Neuron (in vitro differentiated cells): ENCODE measurements around the gene ME3.

Source experiments
- H2AFZ ChIP-seq: one replicate; pipeline ENCODE4 v1.6.1; 2013; ENCODE audit warnings: low read depth, mild to moderate bottlenecking, inconsistent platforms, low read length, moderate library complexity
- H3K27me3 ChIP-seq: one replicate; pipeline ENCODE4 v1.6.1; 2013; ENCODE audit warnings: low read length; ENCODE audit not compliant: insufficient read depth
- H3K36me3 ChIP-seq: one replicate; pipeline ENCODE4 v1.6.1; 2013; ENCODE audit warnings: low read length; ENCODE audit not compliant: insufficient read depth
- H3K4me1 ChIP-seq: one replicate; pipeline ENCODE4 v1.6.1; 2013; ENCODE audit warnings: low read length; ENCODE audit not compliant: insufficient read depth
- H3K4me3 ChIP-seq: 2 replicates; pipeline ENCODE4 v1.5.1; 2013; ENCODE audit warnings: mild to moderate bottlenecking, low read length, moderate library complexity
- H3K9me3 ChIP-seq: one replicate; pipeline ENCODE4 v1.6.1; 2013; ENCODE audit warnings: low read length

Gene ME3

DNA sequence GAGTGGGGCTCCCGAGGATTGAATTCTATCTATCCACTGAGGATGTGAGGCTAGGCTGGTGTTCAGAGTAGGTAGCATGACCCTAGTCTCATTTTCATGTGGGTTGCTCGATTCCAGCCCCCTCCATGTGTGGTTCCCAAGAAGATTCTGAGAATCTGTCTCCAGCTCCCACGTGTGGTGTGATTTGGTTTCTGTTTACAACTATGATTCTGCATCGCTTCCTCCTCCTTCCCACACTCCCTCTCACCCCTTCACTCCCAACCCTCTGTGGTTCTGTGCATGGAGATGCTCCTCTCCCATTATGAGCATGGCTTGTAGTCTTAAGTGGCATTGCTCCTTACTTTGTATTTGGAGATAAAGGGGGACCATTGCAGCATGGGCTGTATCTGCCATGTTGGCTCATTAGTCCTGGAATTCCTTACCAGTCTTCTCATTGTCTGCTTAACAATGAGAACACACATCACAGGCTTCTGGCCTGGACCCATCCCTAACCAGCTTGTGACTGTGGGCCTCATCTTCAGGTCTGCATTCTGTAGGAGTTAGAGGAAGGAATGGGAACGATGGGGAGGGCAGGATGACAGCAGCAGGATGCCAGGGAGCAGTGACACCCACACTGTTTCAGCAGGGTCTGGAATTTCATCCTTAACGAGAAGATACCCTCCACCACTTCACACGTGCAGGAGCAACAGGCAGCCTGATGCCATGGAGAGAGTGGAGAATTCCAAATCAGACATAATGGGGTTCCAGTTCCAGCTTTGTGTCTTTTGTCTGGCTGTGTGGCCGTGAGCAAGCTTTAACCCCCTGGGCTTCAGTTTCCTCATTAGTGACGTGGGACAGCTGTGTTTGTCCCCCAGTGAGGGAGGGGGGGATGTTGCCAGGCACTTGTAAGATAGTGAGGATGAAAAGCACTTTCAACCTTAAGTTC is 211.7 kb downstream of the ME3 start:
- Histone ChIP-seq H3K27me3 (no peaks in the 10 kb centered on the region), H2AFZ (no peak overlapping the region)

DNA sequence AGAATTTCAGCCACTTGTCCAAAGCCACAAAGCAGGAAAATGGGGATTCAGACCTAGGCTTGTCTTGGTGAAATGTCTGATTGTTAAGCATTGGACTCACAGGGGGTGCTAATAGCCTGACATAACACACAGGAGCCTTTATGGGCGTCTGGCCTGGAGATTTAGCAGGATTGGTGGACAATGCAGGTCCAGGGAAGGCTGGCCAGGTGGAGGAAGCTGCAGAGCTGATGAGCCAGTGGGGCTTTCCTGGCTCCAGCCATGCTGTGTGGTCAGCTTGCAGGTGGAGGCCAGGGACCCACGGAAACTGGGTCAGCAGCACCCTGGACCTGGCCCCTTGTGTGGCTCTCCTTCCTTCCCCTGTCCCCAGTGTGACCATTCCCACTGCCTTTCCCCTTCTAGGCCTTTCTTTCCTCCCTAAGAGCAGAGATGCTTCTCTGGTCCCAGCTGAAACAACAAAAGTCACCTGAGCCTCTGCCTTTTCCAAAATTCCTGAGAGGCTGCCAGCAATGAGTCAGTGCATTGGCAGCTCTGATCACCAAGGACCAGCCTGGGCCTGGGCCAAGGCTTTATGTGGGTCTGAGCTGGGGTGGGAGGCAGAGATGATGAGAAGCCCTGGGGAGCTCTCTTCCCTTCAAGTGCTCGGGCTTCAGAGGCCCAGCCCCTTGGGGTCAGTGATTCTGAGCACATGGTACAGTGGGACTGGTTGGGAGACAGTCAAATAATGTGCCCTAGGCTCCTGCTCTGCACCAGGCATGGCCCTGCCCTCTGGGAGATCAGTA is 212.5 kb downstream of the ME3 start:
- peaks cover 3% of the 10 kb centered on the region for H3K9me3 ChIP-seq
- H2AFZ ChIP-seq, result no peak overlapping the region
- H3K27me3 ChIP-seq, result no peaks in the 10 kb centered on the region
- peaks cover 18% of the 10 kb centered on the region for H3K4me1 ChIP-seq
- no peaks in the 10 kb centered on the region for H3K36me3 ChIP-seq
- no peak overlapping the region for H3K4me3 ChIP-seq

More for the DNA sequence above, 211.7 kb downstream of the ME3 start:
- Histone ChIP-seq H3K36me3 (no peaks in the 10 kb centered on the region), H3K4me1 (peaks cover 18% of the 10 kb centered on the region), H3K4me3 (no peak overlapping the region), H3K9me3 (peaks cover 3% of the 10 kb centered on the region)

DNA sequence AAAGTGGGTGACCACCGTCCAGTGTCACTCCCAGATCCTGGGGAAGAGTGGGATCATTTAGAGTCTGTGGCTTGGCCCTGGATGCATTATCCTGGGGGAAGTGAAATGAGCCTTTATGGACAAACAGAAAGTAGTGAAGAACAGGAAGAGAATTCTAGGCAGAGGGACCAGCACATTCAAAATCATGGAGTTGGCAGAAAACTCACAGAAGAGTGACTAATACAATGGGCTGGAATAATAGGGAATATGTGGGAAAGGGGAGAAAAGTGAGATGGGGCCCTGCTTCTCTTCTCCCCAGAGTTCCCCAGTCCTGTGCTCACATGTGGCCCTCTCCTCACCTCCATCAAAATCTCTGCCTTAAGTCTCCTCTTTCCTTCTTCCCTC is 213.4 kb downstream of the ME3 start:
- Histone ChIP-seq H3K9me3 (peaks cover 3% of the 10 kb centered on the region), H3K4me1 (peaks cover 18% of the 10 kb centered on the region), H3K4me3 (no peak overlapping the region), H2AFZ (no peak overlapping the region), H3K27me3 (no peaks in the 10 kb centered on the region), H3K36me3 (no peaks in the 10 kb centered on the region)

DNA sequence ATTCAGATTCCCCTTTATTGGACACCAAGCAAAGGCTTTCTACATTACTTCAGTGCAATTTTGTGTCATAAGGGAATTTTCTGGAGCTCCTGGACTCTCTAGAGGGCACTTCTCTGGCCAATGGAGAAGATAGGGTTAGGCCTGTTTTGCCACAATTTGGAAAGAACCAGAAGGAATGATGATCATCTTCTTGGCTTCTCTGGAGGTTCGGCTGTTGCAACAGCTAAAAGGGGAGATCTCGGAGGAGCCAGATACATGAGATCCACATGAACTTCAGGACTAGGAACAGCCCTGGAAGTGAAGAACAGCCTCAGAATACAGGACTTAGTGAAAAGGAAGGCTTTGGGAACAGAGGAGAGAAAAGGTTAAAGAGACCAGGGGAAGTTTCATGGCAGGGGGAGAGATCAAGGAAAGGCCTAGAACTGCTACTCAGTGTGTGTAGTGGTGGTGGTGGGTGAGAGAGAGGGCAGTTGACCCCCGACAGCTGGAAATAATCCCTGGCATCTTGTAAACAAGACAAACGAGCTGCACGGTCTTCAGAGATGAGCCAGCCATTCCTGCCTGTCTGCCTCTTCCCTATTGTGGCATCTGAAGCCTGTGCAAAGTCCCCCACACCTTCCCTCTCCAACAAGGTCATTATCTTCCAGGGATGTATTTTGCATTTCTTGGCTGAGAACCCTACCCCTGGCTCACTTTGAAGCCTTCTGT is 214.0 kb downstream of the ME3 start:
- Histone ChIP-seq H2AFZ (no peak overlapping the region), H3K4me1 (peaks cover 18% of the 10 kb centered on the region), H3K4me3 (no peak overlapping the region), H3K36me3 (no peaks in the 10 kb centered on the region), H3K27me3 (no peaks in the 10 kb centered on the region), H3K9me3 (peaks cover 3% of the 10 kb centered on the region)

DNA sequence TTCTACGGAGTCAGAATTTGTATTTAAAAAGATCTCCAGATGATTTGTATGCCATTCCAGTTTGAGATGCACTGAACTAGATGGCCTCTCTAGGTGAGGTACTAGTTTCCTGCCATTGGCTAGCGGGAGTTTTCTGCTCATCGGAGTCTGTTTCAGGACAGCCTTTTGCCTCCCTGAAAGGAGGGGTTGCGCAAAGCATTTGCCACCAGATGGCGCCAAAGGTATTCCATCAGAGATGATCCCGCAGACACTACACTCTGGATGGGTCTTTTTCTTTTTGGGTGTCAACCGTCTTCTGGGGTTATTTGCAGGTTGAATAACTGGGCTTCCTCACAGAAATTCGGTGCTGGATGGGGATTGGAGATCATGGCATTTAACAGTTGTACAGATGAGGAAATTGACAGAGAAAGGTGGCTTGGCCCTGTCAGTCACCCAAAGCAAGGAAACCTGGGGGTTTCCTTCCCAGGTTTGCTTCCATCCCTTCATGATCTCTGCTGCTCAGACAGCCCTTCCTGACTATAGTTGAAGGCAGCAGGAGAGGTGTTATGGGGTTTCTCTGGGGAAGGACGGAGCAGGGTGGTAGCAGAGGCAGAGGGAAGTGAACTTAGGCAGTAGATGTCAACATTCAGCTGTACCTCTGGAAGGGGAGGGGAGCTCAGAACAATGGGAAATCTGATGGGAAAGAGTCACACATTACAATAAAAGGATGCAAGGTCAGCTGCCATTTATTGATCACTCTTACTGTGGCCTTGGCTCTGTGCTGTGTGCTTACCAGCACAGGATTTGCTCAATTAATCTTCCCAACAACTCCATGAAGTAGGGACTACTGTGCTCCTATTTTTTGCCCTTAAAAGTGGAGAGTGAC is 216.1 kb downstream of the ME3 start:
- Histone ChIP-seq H3K4me1 (peaks cover 17% of the 10 kb centered on the region), H3K27me3 (no peaks in the 10 kb centered on the region), H3K9me3 (no peaks in the 10 kb centered on the region), H3K36me3 (no peaks in the 10 kb centered on the region), H3K4me3 (no peak overlapping the region), H2AFZ (no peak overlapping the region)

DNA sequence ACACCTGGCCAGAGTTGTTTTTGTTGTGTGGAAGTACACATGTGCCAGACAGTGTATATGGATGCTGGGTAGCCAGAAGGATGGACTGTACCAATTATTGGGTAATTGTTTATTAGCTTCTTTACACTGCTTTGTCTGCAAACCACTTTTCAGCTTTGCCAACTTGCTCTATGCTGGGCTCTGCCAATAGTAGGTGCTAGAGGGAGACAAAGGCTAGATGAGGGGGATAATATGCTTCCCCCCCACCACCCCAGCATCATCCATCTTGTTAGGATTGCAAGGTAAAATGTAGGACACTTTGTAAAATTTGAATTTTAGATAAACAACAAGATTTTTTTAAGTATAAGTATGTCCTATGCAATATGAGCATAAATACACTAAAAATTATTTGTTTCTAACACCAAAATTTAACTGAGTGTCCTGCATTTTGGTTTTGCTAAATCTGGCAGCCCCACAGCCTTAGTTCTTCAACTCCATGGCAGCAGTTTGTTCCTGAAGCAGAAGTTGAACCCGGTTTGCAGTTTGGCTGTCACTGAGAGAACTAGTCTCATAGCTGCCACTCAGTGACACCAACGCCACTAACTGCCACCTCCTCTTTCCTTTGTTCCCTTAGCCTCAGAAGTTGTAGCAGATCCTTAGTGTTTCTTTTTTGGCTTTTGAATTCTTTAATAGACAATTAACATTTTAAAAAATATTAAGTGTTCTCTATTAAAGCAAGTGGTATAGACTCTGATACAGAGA is 219.0 kb downstream of the ME3 start:
- Histone ChIP-seq H3K27me3 (no peaks in the 10 kb centered on the region), H3K36me3 (no peaks in the 10 kb centered on the region)

DNA sequence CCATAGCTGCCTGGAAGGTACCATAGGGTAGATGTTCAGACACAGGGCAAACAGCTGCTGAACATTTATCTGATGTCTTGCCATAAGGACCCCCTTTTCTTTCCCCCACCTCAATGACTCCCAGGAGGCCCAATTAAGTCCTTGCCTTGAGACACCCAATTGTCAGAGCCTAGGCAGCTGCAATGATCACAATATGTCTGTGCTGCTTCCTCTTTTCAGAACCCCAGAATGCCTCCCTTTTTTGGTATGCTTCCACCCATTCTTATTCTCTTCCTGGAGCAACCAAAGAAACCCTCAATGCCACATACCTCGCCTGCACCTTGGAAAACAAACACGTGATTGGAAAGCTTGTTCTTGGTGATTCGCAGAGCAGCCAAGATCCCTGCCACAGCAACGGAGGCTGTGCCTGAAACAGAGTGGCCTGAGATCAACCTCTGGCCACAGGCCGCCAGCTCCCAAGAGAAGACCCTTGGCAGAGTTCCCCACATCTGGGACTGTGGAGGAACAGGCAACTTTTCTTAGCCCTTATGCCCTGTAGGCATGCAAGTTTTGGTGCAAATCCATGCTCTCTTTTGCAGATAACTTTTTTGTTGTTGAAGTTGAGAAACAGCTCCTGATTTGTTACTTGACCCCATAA is 222.3 kb downstream of the ME3 start:
- no peaks in the 10 kb centered on the region for H3K4me1 ChIP-seq
- H3K36me3 ChIP-seq, result no peaks in the 10 kb centered on the region
- H2AFZ ChIP-seq, result no peak overlapping the region
- H3K9me3 ChIP-seq, result peaks cover 5% of the 10 kb centered on the region
- no peaks in the 10 kb centered on the region for H3K27me3 ChIP-seq
- no peak overlapping the region for H3K4me3 ChIP-seq

More for the DNA sequence above, 219.0 kb downstream of the ME3 start:
- no peak overlapping the region for H2AFZ ChIP-seq
- H3K9me3 ChIP-seq, result peaks cover 2% of the 10 kb centered on the region
- H3K4me1 ChIP-seq, result peaks cover 7% of the 10 kb centered on the region
- H3K4me3 ChIP-seq, result no peak overlapping the region

DNA sequence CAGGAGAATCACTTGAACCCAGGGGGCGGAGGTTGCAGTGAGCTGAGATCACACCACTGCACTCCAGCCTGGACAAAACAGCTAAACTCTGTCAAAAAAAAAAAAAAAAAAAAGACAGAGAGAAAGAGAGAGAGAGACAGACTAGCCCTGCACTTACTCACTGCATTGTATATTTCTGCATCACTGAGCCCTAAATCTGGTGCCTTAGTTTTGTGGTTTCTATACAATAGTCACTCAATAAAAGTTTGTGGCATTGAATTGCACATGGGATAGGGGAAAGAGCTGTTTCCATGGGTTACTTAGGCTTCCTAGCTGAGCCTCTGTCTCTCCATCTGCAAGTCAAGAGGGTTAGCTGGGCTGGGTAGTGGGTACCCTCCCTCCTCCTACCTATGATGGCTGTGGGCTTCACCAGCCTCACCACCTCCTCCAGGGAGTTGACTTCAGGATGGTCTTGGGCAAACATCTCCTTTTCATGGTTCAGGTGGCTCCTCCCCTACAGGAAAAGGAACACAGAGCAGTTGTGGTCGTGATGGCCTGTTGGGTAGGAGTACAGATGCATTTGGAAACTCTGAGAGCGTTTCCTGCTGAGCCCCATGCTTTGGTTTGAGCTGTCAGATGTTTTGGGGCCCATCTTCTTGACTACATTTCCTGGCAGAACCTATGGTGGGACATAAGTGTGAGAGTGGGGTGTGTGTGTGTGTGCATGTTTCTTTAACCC is 224.5 kb downstream of the ME3 start:
- Histone ChIP-seq H3K4me1 (no peaks in the 10 kb centered on the region), H3K9me3 (peaks cover 5% of the 10 kb centered on the region), H3K4me3 (no peak overlapping the region), H3K36me3 (no peaks in the 10 kb centered on the region), H2AFZ (no peak overlapping the region), H3K27me3 (no peaks in the 10 kb centered on the region)

DNA sequence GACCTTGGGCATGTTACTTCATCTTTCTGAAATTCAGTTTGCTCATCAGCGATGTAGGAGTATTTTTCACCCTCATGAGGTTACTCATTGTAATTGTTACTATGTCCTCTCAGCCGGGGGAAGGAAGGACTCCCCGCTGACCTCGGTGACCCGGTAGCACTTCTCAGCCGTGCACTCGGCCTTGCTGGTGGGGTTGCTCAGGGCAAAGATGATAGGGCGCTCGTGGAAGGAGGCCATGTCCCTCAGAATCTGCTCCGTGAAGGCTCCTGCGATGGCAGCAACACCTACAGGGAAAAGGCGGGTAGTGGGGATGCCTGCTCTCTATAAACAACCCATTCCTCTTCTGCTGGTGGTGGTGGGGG is 225.5 kb downstream of the ME3 start:
- Histone ChIP-seq H3K4me1 (no peaks in the 10 kb centered on the region), H2AFZ (no peak overlapping the region), H3K27me3 (no peaks in the 10 kb centered on the region), H3K4me3 (no peak overlapping the region), H3K9me3 (peaks cover 5% of the 10 kb centered on the region), H3K36me3 (no peaks in the 10 kb centered on the region)

DNA sequence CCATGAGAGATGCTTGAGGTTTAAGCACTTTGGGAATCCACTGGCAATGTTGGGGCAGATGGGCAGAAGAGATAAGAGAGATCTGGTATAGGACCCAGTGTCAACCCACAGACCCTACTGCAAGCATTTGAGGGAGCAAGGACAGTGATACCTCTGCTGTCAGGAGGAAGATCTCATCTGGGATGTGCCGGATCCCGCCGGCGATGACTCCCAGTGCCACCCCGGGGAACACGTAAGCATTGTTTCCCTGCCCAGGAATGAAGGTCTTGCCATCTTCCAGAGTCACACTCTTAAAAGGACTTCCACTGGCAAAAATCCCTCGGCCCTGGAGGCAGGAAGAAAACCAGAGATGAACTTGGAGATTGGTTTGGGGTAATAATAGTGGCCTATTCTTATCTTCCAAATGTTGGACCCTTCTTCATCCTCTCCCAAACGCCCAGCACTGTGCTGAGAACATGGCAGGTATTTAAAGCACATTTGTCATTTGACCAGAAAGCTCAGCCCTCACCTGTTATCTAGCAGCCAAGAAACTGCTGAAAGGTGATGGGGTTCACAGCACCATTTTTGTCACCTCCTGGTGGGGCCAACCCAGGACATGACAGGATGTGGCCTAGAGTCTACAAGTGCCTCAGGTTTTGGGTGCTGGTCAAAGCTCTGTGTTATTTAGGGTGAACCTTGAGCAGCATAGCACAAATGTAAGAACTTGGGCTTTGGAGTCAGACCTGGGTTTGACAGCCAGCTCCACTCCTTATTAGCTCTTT is 226.1 kb downstream of the ME3 start:
- Histone ChIP-seq H3K4me3 (no peak overlapping the region), H3K36me3 (no peaks in the 10 kb centered on the region), H2AFZ (no peak overlapping the region), H3K4me1 (no peaks in the 10 kb centered on the region), H3K9me3 (peaks cover 5% of the 10 kb centered on the region), H3K27me3 (no peaks in the 10 kb centered on the region)

DNA sequence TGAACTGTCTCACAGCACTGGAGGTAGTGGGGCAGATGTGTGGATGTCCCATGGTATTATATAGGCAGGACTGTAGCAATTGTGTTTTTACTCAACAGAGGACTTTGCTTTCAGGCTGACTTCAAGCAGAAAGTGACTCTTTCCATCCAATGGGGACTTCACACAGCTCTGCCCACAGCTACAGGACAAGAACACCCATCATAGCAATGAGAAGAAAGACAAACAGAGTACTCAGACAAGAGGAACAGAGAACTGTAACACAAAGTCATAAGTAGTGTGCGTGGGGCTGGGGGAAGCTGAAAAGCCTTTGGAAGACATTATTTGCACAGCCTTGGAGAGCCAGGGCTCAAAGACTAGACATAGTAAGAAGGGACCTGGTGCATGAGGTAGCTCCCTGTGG is 227.4 kb downstream of the ME3 start:
- Histone ChIP-seq H3K4me1 (peaks cover 6% of the 10 kb centered on the region), H3K36me3 (no peaks in the 10 kb centered on the region), H3K9me3 (peaks cover 4% of the 10 kb centered on the region), H2AFZ (no peak overlapping the region), H3K4me3 (no peak overlapping the region), H3K27me3 (no peaks in the 10 kb centered on the region)
